ENCODE data around the gene KLHL7.

The KLHL7 gene

DNA sequence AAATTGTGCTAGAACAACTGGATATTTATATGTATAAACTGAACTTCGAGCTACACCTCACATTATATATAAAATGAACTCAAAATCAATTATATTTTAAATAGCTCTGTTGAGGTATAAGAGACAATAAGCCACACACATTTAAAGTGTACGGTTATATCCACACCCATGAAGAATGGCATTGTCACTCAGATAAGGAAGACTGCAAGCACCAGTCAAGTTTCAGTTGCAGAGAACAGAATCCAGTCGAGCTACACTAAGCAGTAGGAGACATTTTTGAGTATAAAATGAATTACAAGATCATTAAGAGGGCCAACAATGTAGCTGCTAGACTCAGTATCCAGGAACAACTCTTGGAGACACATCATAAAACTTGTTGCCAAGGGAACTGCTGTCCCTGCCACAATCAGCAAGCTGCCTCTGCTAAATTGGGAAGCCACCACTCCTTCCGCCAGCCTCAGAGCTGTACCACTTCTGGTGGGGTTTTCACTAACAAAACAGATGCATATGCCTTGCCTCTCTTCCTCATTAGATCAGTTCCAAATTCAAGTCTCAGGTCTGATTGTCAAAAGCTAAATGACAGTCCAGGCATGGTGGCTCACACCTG is 121.4 kb downstream of the KLHL7 start:
- no peak for ATAC-seq
- TF ChIP-seq BACH2 (CRISPR knock-in tag; IDR thresholded peaks at IDR 0.05; ENCODE audit: borderline replicate concordance) (no peak), PPARA (CRISPR knock-in tag; IDR thresholded peaks at IDR 0.05; ENCODE audit: borderline replicate concordance) (no peak), GLIS3 (CRISPR knock-in tag; IDR thresholded peaks at IDR 0.05) (no peak), ISL1 (CRISPR knock-in tag; IDR thresholded peaks at IDR 0.05) (no peak), ESRRG (CRISPR knock-in tag; IDR thresholded peaks at IDR 0.05) (no peak), ZFP30 (CRISPR knock-in tag; IDR thresholded peaks at IDR 0.05) (no peak), ARNTL (CRISPR knock-in tag; IDR thresholded peaks at IDR 0.05; ENCODE audit: borderline replicate concordance, low read depth) (no peak), CSDC2 (CRISPR knock-in tag; IDR thresholded peaks at IDR 0.05) (no peak), RARB (CRISPR knock-in tag; IDR thresholded peaks at IDR 0.05) (no peak), TOX (CRISPR knock-in tag; IDR thresholded peaks at IDR 0.05; ENCODE audit: borderline replicate concordance) (no peak), ZC3H10 (CRISPR knock-in tag; IDR thresholded peaks at IDR 0.05) (no peak), OSR1 (CRISPR knock-in tag; IDR thresholded peaks at IDR 0.05) (no peak), TSHZ2 (CRISPR knock-in tag; IDR thresholded peaks at IDR 0.05) (no peak)
- TF ChIP-seq, protein P1, sequence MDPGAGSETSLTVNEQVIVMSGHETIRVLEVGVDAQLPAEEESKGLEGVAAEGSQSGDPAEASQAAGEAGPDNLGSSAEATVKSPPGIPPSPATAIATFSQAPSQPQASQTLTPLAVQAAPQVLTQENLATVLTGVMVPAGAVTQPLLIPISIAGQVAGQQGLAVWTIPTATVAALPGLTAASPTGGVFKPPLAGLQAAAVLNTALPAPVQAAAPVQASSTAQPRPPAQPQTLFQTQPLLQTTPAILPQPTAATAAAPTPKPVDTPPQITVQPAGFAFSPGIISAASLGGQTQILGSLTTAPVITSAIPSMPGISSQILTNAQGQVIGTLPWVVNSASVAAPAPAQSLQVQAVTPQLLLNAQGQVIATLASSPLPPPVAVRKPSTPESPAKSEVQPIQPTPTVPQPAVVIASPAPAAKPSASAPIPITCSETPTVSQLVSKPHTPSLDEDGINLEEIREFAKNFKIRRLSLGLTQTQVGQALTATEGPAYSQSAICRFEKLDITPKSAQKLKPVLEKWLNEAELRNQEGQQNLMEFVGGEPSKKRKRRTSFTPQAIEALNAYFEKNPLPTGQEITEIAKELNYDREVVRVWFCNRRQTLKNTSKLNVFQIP (CRISPR knock-in tag; IDR thresholded peaks at IDR 0.05; ENCODE audit: borderline replicate concordance, low read depth): no peak

All from SK-N-SH treated with all-trans-retinoic acid at 6 μM for 48 hours (cell line).